Keratinocyte (primary cell): ENCODE measurements around the gene TINCR. TPM values are rescaled to one million over a fixed set of nuclear protein-coding genes. Genes with fewer than 3 reads are reported as not detected.

Experiments used
- DNase-seq: peaks from one replicate; pipeline ENCODE4 v3.0.0-alpha.2; 2011; ENCODE audit warnings: low read depth, missing footprints, low spot score
- FAIRE-seq: peaks from 2 replicates; lab custom pipeline; 2011; peaks lifted over from hg19 to GRCh38; lab: Jason Lieb, UNC
- H2AFZ ChIP-seq: 2 replicates; pipeline ENCODE4 v1.6.0; 2012; ENCODE audit warnings: low read length, control low read depth, inconsistent platforms; ENCODE audit not compliant: control insufficient read depth
- H3K27ac ChIP-seq: 2 replicates; pipeline ENCODE4 v1.5.1; 2011; ENCODE audit warnings: low read length; ENCODE audit not compliant: control insufficient read depth, insufficient read depth
- H3K27me3 ChIP-seq: 3 replicates; pipeline ENCODE4 v1.6.0; 2011; ENCODE audit warnings: low read length; ENCODE audit not compliant: control insufficient read depth, insufficient read depth; ENCODE audit errors: extremely low read depth
- H3K36me3 ChIP-seq, 2 experiments: 2 replicates in 1 of 2; 3 replicates in 1 of 2; pipeline ENCODE4 v1.5.1; 2011; ENCODE audit warnings: low read length in 2 of 2, mild to moderate bottlenecking in 1 of 2; ENCODE audit not compliant: control insufficient read depth in 2 of 2, insufficient read depth in 2 of 2; ENCODE audit errors: extremely low read depth in 1 of 2
- H3K4me1 ChIP-seq: 3 replicates; pipeline ENCODE4 v1.5.1; 2011; ENCODE audit warnings: low read length; ENCODE audit not compliant: control insufficient read depth, insufficient read depth; ENCODE audit errors: extremely low read depth
- H3K4me2 ChIP-seq: 3 replicates; pipeline ENCODE4 v1.6.0; 2011; ENCODE audit warnings: low read depth, low read length; ENCODE audit not compliant: control insufficient read depth, insufficient read depth; ENCODE audit errors: extremely low read depth
- H3K4me3 ChIP-seq, 3 experiments: fragments of 200-600 bp in 1 of 3; sonication (generic) in 1 of 3; 2 replicates in 2 of 3; 3 replicates in 1 of 3; pipeline ENCODE4 v1.5.1; 2011 to 2016; ENCODE audit warnings: low read length in 3 of 3, mild to moderate bottlenecking in 3 of 3, control low read depth in 2 of 3, inconsistent platforms in 1 of 3, low read depth in 1 of 3, mixed read lengths in 1 of 3, mixed run types in 1 of 3, moderate library complexity in 1 of 3; ENCODE audit not compliant: control insufficient read depth in 2 of 3, insufficient read depth in 2 of 3; ENCODE audit errors: extremely low read depth in 1 of 3
- H3K79me2 ChIP-seq: 2 replicates; pipeline ENCODE4 v1.6.0; 2012; ENCODE audit warnings: low read length; ENCODE audit not compliant: control insufficient read depth, insufficient read depth
- H3K9ac ChIP-seq: 3 replicates; pipeline ENCODE4 v1.6.0; 2011; ENCODE audit warnings: low read length; ENCODE audit not compliant: control insufficient read depth, insufficient read depth; ENCODE audit errors: extremely low read depth
- H3K9me1 ChIP-seq: 3 replicates; pipeline ENCODE4 v1.6.0; 2011; ENCODE audit warnings: low read length; ENCODE audit not compliant: control insufficient read depth, insufficient read depth; ENCODE audit errors: extremely low read depth
- H3K9me3 ChIP-seq: 2 replicates; pipeline ENCODE4 v1.5.1; 2012; ENCODE audit warnings: low read depth, low read length; ENCODE audit not compliant: control insufficient read depth
- H4K20me1 ChIP-seq: 3 replicates; pipeline ENCODE4 v1.6.0; 2011; ENCODE audit warnings: low read length; ENCODE audit not compliant: control insufficient read depth, insufficient read depth; ENCODE audit errors: extremely low read depth
- EZH2 ChIP-seq: IDR thresholded peaks from one replicate; pipeline ENCODE4 v1.6.1; 2012; ENCODE audit warnings: inconsistent platforms, mild to moderate bottlenecking, low read length, moderate library complexity
- dilution Hi-C: fragments of 300-500 bp; cut with MboI; formaldehyde crosslinking; loops from one replicate; pipeline ENCODE4 v1.7.0; 2020; ENCODE audit warnings: low sequenced_read_pairs; ENCODE audit not compliant: extremely low pct_ligation_motif_present
- polyA plus RNA-seq, 5 experiments: library from polyadenylated mRNA; depleted of rRNA in 3 of 5; stranded (reverse) in 3 of 5; stranded (forward) in 1 of 5; unstranded in 1 of 5; fragments of >200 nt; gene quantifications; 1 replicate in 1 of 5; 2 replicates in 3 of 5; 3 replicates in 1 of 5; pipeline versions ENCODE4 v1.2.1 to v1.2.3, GENCODE V29; 2011 to 2012; ENCODE audit warnings: missing spikeins in 2 of 5, low read depth in 1 of 5, low replicate concordance in 1 of 5
- TF ChIP-seq, protein P1 (sequence below), 3 experiments: IDR thresholded peaks in 1 of 3; conservative IDR thresholded peaks in 1 of 3; optimal IDR thresholded peaks in 1 of 3; 2 replicates in 2 of 3; 3 replicates in 1 of 3; pipeline versions ENCODE3 to v1.5.1; 2011; ENCODE audit warnings: low read length in 3 of 3, mild to moderate bottlenecking in 3 of 3, moderate library complexity in 2 of 3, control low read depth in 1 of 3, inconsistent platforms in 1 of 3; ENCODE audit not compliant: insufficient read depth in 2 of 3; ENCODE audit errors: extremely low read depth in 1 of 3

Gene TINCR
- polyA plus RNA-seq, 1 donor (not counting 4 experiments of a cell fraction or from before 2014, with no cell fraction given) = 9.7 TPM

- Histone ChIP-seq H3K4me1 (no peaks in the 10 kb centered on the region), H4K20me1 (no peaks in the 10 kb centered on the region), H3K9me3 (no peaks in the 10 kb centered on the region), H3K4me3 (no peak overlapping the region), H3K79me2 (no peaks in the 10 kb centered on the region), H2AFZ (no peak overlapping the region), H3K9me1 (no peaks in the 10 kb centered on the region), H3K27ac (no peak overlapping the region), H3K36me3 (peaks cover 55 to 60% of the 10 kb centered on the region in 2 experiments), H3K27me3 (no peaks in the 10 kb centered on the region), H3K9ac (no peak overlapping the region), H3K4me2 (no peak overlapping the region)
- no peak for FAIRE-seq
- TF ChIP-seq EZH2 = no peak
- TF ChIP-seq, protein P1, sequence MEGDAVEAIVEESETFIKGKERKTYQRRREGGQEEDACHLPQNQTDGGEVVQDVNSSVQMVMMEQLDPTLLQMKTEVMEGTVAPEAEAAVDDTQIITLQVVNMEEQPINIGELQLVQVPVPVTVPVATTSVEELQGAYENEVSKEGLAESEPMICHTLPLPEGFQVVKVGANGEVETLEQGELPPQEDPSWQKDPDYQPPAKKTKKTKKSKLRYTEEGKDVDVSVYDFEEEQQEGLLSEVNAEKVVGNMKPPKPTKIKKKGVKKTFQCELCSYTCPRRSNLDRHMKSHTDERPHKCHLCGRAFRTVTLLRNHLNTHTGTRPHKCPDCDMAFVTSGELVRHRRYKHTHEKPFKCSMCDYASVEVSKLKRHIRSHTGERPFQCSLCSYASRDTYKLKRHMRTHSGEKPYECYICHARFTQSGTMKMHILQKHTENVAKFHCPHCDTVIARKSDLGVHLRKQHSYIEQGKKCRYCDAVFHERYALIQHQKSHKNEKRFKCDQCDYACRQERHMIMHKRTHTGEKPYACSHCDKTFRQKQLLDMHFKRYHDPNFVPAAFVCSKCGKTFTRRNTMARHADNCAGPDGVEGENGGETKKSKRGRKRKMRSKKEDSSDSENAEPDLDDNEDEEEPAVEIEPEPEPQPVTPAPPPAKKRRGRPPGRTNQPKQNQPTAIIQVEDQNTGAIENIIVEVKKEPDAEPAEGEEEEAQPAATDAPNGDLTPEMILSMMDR (optimal IDR thresholded peaks at IDR 0.05 in 1 of 3, IDR thresholded peaks at IDR 0.05 in 1 of 3, conservative IDR thresholded peaks at IDR 0.05 in 1 of 3; ENCODE audit: extremely low read depth in 1 of 3, insufficient read depth in 2 of 3, low read length in 3 of 3) = no peak
- dilution Hi-C loops = no loop called here
- no peak for DNase-seq
Measured at GRCh38 chr19:5594521-5594950, 26.8 kb upstream of the TINCR start.

DNA sequence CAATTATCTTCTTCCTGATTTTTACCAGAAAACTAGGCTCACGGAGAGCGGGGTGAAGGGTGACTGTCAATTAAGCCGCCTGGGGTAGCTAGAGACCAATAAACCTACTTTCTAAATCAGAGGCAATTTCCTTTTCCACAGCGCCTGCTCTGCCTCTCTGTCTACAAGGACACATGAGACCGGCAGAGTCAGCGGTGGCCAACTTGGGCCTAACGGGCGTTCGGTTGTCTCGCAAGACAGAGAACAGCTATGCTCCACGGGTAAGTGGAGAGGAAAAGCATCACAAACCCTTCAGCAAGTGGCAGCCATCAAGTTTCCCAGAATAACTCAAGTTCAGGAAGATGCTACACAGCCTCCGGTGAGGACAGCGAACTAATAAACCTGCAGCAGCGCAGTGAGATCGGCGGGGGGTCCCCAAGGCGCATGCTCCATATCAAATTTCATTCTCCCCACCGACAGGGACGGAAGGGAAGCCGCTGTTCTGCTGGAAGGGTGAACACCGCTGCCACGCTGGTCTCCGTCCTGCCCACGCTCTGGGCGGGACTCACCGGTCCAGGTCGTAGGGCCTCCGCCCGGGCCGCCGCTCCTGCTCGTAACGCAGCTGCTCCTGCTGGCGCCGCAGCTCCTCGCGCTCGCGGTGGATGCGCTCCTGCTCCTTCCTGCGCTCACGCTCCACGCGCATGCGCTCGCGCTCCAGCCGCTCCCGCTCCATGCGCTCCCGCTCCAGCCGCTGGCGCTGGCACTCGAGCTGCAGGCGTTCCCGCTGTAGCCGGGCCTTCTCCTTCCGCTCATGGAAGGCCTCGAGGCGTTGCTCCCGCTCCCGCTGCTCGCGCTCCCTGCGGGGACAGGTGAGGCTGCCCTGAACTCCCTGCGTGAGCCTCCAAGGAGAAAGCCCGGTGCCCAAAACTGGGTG, 25.8 kb upstream of the TINCR start:
- TF ChIP-seq EZH2 = no peak
- TF ChIP-seq, protein P1 (optimal IDR thresholded peaks at IDR 0.05 in 1 of 3, IDR thresholded peaks at IDR 0.05 in 1 of 3, conservative IDR thresholded peaks at IDR 0.05 in 1 of 3; ENCODE audit: extremely low read depth in 1 of 3, insufficient read depth in 2 of 3, low read length in 3 of 3) = no peak
- Histone ChIP-seq H3K4me3 (no peak overlapping the region), H3K36me3 (peaks cover 54 to 58% of the 10 kb centered on the region in 2 experiments), H3K4me1 (no peaks in the 10 kb centered on the region), H3K4me2 (no peak overlapping the region), H3K9me1 (no peaks in the 10 kb centered on the region), H3K79me2 (no peaks in the 10 kb centered on the region), H3K27ac (no peak overlapping the region), H4K20me1 (no peaks in the 10 kb centered on the region), H3K27me3 (no peaks in the 10 kb centered on the region), H3K9me3 (no peaks in the 10 kb centered on the region), H2AFZ (no peak overlapping the region), H3K9ac (no peak overlapping the region)
- dilution Hi-C loops = no loop called here
- DNase-seq (no peak), FAIRE-seq (no peak)
